NCI-H2196 treated with DMSO at 0.1 percent for 48 hours (cell line): ENCODE measurements around the gene CTF1.
"Not testable (repeated sequence)": the region's sequence is repeated elsewhere in the genome, so short reads cannot be mapped to it uniquely, and the experiment has no call there.

Source experiments
- DNase-seq: peaks from one replicate; lab custom pipeline; 2025; ENCODE audit not compliant: unreplicated experiment; lab: John Stamatoyannopoulos, UW

The CTF1 gene

DNA sequence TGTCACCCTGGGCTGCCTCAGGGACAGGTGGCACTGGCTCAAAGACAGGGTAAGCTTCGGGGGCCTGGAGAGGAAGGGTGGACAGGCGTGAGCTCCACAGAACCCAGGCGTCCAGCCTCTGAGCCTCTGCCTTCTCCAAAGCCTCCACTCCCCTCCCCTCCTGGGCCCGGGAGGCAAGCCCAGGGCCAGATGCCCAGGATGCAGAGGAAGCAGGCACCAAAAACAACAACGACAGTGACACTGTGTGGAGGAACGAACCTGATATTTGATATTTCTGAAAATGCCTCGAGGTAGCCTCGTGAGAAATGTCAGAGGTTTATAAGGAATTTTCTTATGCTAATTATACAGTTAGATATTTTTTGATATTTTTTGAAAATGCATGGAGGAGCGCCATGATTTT, 8.5 kb upstream of the CTF1 start:
- no peak for DNase-seq

DNA sequence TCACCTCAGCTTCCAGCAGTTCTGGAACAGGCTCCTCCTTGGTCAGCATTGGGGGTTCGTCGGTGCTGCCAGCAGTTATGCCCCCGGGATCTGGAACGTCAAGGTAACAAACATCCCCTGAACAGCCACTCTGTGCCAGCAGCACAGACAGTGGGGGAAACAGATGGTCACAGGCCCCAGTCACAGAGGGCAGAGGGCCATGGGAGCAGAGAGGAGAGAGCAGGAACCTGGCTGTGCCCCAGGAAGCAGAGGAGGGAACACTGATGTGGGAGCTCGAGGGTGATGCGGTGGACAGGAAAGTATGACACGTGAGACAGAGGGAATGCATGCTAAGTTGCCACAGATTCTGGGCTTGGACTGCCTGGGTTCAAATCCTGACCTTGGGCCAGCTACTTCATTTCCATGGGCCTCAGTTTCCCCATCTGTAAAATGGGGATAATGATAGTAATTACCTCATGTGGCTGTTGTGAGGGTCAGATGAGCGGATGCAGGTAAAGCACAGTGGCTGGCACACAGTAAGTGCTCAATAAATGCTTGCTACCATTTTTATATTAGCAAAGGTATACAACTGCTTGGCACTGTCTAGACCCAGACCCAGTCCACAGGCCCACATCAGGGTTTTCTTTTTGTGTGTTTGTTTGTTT, 7.4 kb upstream of the CTF1 start:
- DNase-seq, result no peak

DNA sequence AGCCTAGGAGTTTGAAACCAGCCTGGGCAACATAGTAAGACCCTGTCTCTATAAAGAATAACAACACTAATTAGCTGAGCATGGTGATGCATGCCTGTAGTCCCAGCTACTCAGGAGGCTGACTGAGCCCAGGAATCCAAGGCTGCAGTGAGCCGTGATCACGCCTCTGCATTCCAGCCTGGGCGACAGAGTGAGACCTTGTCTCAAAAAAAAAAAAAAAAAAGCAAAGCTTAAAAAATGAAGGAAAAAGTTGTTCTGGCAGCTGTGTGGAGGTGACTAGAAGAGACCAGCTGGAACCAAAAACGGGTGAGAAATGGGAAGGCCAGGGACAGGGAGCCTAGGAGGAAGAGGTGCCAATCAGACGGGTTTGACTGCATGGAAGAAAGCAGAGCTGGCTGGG, 6.7 kb upstream of the CTF1 start:
- DNase-seq, result no peak

DNA sequence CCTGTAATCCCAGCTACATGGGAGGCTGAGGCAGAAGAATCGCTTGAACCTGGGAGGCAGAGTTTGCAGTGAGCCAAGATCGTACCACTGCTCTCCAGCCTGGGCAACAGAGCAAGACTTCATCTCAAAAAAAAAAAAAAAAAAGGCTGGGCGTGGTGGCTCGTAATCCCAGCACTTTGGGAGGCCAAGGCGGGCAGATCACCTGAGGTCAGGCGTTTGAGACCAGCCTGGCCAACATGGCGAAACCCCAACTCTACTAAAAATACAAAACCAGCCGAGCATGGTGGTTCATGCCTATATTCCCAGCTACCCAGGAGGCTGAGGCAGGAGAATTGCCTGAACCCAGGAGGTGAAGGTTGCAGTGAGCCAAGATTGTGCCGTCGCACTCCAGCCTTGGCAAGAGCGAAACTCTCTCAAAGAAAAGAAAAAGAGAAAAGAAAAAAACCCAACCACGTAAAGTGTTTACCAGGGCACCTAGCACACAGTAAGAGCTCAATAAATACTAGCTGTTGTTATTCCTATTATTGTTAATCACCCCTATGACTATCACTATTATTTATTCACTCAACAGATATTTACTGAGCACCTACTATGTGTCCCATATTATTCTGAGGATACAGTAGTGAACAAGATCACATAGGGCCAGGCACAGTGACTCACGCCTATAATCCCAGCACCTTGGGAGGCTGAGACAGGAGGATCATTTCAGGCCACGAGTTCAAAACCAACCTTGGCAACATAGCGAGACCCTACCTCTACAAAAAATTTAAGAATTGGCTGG, 5.2 kb upstream of the CTF1 start:
- DNase-seq, result not testable (repeated sequence)

DNA sequence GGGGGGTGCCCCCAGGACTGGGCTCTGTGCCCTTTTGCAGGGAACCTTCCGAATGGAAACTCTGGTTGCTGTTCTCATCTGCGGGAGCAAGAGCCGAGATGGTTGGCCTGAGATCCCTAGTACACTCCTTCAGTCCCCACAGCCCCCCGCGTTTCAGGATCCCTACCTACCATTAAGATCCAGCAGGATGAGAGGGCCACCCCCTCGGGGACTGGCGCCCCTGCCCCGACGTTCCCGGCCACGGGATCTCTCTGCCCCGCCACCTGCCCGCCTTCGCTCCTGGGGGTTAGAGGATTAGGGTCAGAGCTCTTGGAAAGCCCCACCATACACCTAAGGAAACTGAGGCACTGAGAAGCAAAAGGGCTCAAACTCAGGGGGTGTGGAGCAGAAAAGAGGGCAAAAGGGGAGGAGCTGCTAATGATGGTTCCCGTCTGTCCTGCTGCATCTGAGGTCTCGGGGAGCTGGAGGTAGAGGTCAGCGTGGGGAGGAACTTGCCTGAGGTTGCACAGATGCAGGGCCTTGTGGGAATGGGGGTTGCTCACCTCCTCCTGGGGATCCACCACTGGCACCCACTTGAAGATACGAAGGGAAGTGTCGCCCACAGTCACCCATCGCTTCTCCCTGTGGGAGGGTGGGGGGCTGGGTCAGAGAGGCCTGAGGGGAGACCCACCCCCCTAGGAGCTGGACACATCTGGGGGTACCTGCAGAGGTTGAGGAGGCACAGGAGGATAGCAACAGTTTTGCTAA, 3.6 kb upstream of the CTF1 start:
- no peak for DNase-seq

DNA sequence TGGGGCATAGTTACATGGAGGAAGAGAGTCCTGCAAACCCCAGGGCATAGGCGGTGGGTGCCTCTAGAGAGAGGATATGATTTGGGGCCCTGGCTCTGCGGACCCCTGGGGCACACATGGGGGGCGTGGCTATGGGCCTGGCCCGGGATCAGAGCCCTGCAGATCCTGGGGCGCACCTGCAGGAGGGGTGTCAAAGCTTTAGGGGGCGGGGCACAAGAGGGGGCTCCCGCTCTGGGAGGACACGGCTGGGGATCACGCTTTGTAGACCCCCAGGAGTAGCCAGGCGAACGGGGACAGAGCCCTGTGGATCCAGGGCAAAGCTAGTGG, 3.0 kb upstream of the CTF1 start:
- no peak for DNase-seq

DNA sequence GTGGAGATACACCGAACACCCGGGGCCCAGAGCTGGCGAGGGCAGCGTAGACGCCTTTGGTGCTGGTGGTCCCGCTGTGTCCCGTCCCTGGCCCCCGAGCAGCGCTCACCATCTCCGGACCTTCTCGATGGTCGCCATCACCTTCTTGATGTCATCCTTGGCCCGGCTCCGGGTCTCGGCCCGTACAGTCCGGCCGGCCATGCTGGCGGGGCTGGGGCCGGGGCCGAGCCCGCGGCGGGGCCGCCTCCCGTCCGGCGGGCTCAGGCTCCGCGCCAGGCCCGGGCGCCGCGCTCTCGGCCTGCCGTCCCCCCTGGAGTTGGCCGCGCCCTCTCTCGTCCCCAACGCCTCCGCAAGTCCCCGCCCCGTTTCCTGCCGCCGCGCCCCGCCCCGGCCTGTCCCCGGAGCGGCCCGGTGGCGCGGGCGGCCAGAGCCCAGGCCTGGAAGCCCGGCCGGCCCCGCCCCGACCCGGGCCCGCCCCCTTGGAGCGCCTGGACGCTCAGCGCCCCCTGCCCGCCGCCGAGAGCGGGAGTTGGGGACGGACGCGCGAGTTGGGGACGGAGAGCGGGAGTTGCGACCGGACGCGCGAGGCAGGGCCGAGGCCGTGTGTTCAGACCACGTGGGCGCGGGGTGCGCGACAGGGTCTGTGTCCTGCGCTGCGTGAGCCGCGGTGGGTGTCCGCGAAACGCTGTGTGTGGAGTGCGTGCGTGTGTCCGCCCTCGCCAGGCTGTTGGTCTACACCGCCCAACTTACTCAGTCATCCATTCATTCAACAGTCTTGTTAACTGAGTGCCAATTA, 2.5 kb upstream of the CTF1 start, which contains the start of gene BCL7C:
Gene BCL7C, minus strand, starts transcription at position 334 of the 796 bp plus-strand sequence. Its CDS starts 133 bp downstream, at position 201.
- peak; percentile 75 for DNase-seq

DNA sequence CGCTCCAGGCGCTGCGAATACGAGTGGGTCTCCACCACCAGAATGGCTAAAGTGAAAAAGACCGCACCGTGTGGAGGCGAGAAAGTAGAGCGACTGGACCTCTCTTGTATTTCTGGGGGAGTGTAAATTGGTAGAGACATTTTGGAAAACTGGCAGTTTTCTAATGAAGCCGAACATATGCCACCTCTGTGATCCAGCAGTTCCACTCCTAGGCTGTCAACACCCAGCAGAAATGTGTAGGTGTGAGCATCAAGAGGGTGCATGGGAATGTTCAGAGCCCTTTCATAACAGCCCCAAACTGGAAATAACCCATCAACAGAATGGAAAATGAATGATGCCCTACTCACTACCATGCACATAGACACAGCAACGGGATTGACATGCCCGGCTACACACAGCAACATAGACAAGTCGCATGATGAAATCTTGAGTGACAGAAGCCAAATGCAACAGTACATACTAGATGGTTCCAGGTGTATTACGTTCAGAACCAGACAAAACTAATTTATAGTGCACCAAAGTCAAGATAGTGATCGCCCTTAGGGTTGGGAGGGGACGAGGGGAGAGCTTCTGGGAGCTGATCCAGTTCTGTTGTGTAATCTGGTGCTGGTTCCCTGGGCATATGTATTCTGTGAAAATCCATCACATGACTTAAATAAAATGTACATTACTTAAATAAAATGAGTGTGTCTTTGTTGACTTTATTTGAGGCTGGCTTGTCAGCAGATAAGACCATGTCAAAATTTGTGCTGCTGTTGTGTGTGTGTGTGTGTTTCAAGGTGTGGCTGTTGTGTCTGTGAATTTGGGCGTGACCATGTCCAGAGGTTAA, 1.7 kb upstream of the CTF1 start:
- no peak for DNase-seq

DNA sequence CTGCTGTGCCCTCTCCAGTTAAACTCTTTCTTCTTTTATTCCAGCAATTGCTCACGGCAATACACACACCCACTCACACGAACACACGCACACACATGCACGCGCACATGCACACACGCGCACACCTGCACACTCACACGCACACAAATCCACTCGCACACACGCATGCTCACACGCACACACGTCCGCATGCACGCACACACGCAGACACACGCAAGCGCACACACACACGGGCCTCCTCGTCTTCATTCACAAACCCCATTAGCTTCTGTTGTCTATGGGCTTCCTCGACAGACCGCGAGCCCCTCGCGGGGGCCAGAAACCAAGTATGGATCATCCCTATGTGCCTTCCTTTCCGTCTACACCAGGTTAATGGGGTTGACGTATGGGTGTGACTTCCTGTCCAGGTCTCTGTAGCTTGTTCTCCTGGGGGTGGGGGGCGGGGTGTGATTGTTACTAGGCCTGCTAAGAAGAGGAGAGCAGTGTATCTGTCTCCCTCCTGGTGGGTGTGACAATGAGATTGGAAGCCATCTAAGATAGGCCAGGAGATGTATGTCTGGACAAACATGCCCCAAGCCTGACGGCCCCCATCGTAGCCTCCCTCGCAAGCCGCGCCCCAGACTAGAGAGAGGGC, 670 bp upstream of the CTF1 start:
- DNase-seq, result peak; percentile 63

DNA sequence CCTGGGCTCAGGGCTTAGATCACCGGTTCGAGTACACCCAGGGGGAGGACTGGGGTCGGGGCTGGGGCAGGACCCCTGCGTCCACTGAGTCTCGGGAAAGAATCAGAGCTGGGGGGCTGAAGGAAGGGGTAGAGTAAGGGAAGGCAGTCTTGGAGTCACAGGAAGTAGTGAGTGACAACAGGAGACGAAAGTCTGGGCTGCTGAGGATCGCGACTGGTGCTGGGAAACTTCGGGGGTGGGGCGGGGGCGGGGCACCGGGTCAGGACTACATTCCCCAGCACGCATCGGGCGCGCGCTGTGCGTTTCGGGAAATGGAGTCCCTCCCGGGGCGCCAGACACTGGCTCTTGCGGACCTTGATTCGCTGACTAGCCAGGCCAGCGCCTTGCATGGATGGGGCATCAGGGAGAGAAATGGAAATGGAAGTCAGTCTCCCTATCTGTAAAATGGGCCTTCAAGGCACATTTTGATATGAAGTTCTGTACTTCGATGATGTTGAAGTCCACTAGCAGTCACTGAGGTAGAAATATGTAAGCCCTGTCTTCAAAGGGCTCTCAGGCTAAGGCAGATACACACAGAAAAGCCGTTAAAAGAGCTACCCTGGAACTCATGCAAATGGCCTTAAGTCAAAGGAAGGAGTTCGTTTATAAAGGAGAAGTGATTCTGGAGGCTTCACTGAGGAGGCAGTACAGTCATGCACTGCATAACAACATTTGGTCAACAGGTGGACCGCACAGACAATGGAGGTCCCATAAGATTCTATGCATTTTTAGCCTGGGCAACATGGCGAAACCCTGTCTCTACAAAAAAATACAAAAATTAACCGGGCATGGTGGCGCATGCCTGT, 697 bp downstream of the CTF1 start:
- DNase-seq, result peak; percentile 77

DNA sequence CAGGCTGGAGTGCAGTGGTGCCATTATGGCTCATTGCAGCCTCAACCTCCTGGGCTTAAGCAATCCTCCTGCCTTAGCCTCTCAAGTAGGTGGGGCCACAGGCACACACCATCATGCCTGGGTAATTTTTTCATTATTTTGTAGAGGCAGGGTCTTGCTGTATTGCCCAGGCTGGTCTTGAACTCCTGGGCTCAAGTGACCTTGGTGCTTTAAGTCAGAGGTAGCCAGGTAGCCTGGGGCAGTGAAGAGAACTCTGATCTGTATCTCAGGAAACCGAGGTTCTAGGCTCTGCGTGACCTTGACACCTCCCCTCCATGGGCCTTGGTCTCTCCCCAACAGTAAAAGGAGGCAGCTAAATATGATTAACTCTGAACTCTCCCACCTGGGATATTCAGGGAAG, 3.4 kb downstream of the CTF1 start:
- no peak for DNase-seq

DNA sequence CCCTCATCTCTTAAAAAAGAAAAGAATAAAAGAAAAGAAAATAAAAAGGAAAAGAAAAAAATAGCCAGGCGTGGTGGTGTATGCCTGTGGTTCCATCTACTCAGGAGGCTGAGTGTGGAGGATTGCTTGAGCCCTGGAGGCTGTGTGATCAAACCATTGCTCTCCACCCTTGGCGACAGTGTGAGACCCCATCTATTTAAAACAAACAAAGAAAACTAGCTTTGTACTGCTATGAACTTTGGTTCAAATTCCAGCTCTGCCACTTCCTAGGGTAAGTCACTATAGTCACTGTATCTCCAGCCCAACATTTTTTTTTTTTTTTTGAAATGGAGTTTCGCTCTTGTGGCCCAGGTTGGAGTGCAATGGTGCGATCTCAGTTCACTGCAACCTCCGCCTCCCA, 4.2 kb downstream of the CTF1 start:
- no peak for DNase-seq

DNA sequence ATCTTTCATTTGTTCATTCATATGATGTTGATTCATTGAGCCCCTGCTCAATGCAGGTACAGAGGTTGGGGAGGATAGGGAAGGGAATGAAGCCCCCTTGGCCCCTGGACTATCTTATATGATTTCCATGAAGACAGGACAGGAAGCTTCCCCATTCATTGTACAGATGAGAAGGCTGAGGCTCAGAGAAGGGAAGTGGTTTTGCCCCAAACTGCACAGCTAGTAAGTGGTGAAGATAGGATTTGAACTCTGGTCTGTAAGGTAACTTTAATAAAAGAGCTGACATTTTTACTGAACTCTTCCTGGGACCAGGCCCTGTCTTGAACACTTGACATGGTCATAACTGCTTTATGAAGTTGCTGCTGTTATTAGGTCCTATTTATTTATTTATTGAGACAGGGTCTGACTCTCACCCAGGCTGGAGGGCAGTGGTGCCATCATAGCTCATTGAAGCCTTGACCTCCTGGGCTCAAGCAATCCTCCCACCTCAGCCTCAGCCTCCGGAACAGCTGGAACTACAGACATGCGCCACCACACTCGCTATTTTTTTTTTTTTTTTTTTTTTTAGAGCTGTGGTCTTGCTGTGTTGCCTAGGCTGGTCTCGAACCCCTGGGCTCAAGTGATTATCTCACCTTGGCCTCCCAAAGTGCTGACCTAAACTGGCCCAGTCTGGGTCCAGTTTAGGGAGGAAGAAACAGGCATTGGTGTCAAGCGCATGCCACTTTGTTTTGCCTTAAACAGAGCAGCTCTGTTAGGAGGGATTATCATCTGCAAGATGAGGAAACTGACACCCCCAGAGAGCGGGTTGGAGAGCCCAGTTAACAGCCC, 5.0 kb downstream of the CTF1 start:
- no peak for DNase-seq

DNA sequence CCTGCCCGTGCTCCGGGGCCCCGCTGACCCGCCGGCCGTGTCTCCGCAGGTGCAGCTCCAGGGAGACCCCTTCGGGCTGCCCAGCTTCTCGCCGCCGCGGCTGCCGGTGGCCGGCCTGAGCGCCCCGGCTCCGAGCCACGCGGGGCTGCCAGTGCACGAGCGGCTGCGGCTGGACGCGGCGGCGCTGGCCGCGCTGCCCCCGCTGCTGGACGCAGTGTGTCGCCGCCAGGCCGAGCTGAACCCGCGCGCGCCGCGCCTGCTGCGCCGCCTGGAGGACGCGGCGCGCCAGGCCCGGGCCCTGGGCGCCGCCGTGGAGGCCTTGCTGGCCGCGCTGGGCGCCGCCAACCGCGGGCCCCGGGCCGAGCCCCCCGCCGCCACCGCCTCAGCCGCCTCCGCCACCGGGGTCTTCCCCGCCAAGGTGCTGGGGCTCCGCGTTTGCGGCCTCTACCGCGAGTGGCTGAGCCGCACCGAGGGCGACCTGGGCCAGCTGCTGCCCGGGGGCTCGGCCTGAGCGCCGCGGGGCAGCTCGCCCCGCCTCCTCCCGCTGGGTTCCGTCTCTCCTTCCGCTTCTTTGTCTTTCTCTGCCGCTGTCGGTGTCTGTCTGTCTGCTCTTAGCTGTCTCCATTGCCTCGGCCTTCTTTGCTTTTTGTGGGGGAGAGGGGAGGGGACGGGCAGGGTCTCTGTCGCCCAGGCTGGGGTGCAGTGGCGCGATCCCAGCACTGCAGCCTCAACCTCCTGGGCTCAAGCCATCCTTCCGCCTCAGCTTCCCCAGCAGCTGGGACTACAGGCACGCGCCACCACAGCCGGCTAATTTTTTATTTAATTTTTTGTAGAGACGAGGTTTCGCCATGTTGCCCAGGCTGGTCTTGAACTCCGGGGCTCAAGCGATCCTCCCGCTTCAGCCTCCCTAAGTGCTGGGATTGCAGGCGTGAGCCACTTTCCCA, 5.9 kb downstream of the CTF1 start:
- DNase-seq, result no peak

DNA sequence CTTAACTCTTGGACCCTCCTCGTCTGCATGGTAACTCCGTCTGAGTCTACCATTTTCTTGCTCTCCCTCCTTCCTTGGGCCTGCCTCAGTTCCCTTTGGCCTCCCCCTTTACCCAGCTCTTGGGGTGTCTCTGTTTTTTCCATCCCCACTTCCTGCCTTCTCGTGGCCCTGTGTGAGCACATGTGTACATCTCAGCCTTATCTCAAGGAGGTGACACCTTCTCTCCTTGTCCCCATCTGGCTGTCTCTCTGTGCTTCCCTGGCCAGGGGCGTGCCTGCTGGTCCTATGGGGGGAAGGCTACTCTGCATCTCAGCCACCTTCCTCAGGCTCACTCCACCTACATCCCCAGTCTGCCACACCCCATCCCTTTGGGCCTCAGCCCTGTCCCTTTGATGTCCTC, 6.6 kb downstream of the CTF1 start:
- no peak for DNase-seq

DNA sequence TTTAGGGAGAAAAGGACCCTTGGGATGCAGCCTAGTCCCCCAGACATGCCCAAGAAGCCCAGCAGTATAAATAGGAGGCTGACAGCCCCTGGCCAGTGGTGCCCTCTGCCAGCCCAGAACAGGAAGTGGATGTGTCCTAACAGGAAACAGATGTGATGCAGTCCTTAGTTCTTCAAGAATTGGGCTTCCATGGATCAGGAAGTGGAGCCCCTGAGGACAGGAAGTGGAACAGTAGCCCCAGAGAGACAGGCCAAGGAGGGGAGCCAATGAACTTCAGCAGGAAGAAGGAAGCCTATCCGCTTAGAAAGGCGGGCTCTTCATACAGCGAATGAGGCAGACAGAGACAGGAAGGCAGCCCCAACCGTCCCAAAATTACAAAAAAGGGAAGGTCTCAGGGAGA, 7.2 kb downstream of the CTF1 start:
- DNase-seq, result no peak

DNA sequence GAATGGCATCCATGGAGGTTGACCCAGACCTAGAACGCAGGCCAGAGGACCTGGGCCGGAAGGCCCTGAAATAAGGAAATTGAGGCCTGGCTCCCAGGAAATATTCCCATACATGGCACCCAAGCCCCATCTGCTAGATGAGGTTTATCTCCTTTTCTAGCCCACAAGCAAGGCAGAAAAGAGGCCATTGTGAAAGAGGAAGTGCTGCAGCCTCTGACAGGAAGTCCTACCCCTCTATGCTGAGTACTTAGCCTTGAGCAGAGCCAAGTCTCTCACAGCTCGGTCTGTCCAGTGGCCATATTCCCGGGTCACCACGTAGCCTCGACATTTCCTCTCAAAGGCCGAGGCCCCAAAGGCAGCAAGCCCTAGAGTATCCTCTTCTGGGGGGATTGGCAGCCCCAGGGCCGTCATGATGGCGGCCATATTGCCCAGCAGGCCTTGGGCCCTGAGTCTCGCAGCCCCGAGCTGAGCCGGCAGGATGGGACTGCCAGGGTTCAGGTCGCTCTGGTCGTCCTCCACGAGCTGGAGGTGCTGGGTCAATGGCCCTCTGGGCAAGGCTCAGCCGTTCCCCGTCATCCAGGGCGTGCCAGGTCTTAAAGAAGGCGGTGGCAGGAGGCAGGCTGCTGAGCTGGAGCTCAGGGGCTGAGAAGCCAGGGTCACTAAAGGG, 7.8 kb downstream of the CTF1 start:
- no peak for DNase-seq
